ENCODE measurements around the gene SPINK14. TPM values are rescaled to one million over a fixed set of nuclear protein-coding genes. Genes with fewer than 3 reads are reported as not detected.

SPINK14 gene
- total and polyA plus RNA-seq, 4 donors = not detected

DNA sequence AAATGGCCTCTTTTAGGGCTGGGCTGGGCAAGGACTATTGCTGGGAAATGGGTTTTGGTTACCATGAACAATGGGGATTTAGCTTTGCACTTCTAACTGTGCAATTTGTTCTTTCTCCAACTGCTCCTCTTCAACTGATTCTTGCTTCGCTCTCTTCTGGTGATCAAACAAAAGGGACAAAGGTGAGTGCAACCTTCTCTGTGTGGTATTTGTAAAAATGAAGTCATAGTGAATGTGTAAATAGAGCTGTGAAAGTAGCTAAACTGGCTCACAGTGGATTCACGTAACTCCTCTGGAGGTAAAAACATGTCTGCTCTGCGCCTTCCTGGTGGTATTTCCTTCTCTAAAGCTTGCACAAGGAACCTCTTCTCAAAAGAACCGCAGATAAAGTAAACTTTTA, 20.9 kb upstream of the SPINK14 start:
- no peaks in the 10 kb centered on the region for H3K27me3 ChIP-seq (ENCODE audit: control insufficient read depth in 4 of 4, insufficient read depth in 4 of 4, low read length in 3 of 4)
- no peaks in the 10 kb centered on the region for H3K36me3 ChIP-seq (ENCODE audit: control insufficient read depth in 4 of 4, insufficient read depth in 3 of 4, low read depth in 1 of 4, low read length in 3 of 4)
- peaks cover 3 to 16% (median 6%) of the 10 kb centered on the region in 4 donors for H3K4me1 ChIP-seq (ENCODE audit: control insufficient read depth in 4 of 4, insufficient read depth in 4 of 4, low read length in 3 of 4)
- TF ChIP-seq, protein P1, sequence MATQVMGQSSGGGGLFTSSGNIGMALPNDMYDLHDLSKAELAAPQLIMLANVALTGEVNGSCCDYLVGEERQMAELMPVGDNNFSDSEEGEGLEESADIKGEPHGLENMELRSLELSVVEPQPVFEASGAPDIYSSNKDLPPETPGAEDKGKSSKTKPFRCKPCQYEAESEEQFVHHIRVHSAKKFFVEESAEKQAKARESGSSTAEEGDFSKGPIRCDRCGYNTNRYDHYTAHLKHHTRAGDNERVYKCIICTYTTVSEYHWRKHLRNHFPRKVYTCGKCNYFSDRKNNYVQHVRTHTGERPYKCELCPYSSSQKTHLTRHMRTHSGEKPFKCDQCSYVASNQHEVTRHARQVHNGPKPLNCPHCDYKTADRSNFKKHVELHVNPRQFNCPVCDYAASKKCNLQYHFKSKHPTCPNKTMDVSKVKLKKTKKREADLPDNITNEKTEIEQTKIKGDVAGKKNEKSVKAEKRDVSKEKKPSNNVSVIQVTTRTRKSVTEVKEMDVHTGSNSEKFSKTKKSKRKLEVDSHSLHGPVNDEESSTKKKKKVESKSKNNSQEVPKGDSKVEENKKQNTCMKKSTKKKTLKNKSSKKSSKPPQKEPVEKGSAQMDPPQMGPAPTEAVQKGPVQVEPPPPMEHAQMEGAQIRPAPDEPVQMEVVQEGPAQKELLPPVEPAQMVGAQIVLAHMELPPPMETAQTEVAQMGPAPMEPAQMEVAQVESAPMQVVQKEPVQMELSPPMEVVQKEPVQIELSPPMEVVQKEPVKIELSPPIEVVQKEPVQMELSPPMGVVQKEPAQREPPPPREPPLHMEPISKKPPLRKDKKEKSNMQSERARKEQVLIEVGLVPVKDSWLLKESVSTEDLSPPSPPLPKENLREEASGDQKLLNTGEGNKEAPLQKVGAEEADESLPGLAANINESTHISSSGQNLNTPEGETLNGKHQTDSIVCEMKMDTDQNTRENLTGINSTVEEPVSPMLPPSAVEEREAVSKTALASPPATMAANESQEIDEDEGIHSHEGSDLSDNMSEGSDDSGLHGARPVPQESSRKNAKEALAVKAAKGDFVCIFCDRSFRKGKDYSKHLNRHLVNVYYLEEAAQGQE (IDR thresholded peaks at IDR 0.05) = peak; percentile 30
- TF ChIP-seq NR2F2 (IDR thresholded peaks at IDR 0.05) (no peak), HNF4A (conservative IDR thresholded peaks at IDR 0.05) (peak; percentile 74 to 85), GABPA (IDR thresholded peaks at IDR 0.05 in 1 of 2, conservative IDR thresholded peaks at IDR 0.05 in 1 of 2) (peak in 1 of 2 donors; percentile 29), ZBTB33 (IDR thresholded peaks at IDR 0.05) (peak; percentile 70), MAX (IDR thresholded peaks at IDR 0.05) (peak; percentile 65), FOXA2 (IDR thresholded peaks at IDR 0.05) (peak; percentile 89), RAD21 (IDR thresholded peaks at IDR 0.05) (no peak), SP1 (IDR thresholded peaks at IDR 0.05) (peak; percentile 90), HNF4G (IDR thresholded peaks at IDR 0.05) (peak; percentile 35), ATF3 (IDR thresholded peaks at IDR 0.05) (peak; percentile 57), YY1 (IDR thresholded peaks at IDR 0.05) (peak; percentile 91), RXRA (IDR thresholded peaks at IDR 0.05) (peak; percentile 64 to 85), TAF1 (conservative IDR thresholded peaks at IDR 0.05) (peak; percentile 14), CTCF (IDR thresholded peaks at IDR 0.05; ENCODE audit: low read depth, low read length, missing input control) (no peak), EGR1 (IDR thresholded peaks at IDR 0.05; ENCODE audit: low read depth in 2 of 2) (peak in 1 of 2 donors; percentile 64), FOXA1 (IDR thresholded peaks at IDR 0.05) (peak; percentile 82), JUND (IDR thresholded peaks at IDR 0.05) (peak; percentile 79)
- H3K9ac ChIP-seq (ENCODE audit: low read depth in 1 of 2, low read length in 2 of 2) = no peak overlapping the region
- DNase-seq (ENCODE audit: low spot score) = no peak
- H3K9me3 ChIP-seq (ENCODE audit: control insufficient read depth in 4 of 4, low read length in 3 of 4) = no peaks in the 10 kb centered on the region
- peak overlapping the region in 1 of 2 donors; percentile 20 for H3K27ac ChIP-seq (ENCODE audit: low read depth in 1 of 2, low read length in 2 of 2)
- no peak overlapping the region for H3K4me3 ChIP-seq (ENCODE audit: low read depth in 1 of 3, low read length in 3 of 3)
- 31% methylated on average over 4 of the region's 4 CpGs for WGBS
